H1 (cell line): ENCODE results near the gene FAM161A. TPM values are rescaled to one million over a fixed set of nuclear protein-coding genes. Genes with fewer than 3 reads are reported as not detected.

Source experiments
- CTCF ChIA-PET: fragments of 300-600 bp; sonication (Branson Sonifier 250); formaldehyde crosslinking; loops from one replicate; lab custom pipeline; 2021; ENCODE audit not compliant: partially characterized antibody; lab: Charles Lee
- POLR2A ChIA-PET: fragments of 300-600 bp; sonication (Branson Sonifier 250); formaldehyde crosslinking; loops from one replicate; lab custom pipeline; 2021; ENCODE audit warnings: inconsistent platforms; ENCODE audit not compliant: partially characterized antibody; lab: Charles Lee
- DNase-seq, 2 experiments: peaks; one replicate each; pipeline versions ENCODE4 v3.0.0 to v3.0.0-alpha.2; 2010 to 2022; ENCODE audit warnings: low spot score in 2 of 2, low read depth in 1 of 2, mixed read lengths in 1 of 2
- FAIRE-seq: peaks from 2 replicates; lab custom pipeline; 2011; peaks lifted over from hg19 to GRCh38; lab: Jason Lieb, UNC
- H2AFZ ChIP-seq: 2 replicates; pipeline ENCODE4 v1.8.1; 2012; ENCODE audit warnings: low read length, inconsistent platforms
- H2AK5ac ChIP-seq: 2 replicates; pipeline ENCODE4 v1.6.1; 2013; ENCODE audit warnings: low read depth, low read length
- H2BK120ac ChIP-seq: replicated peaks from 2 replicates; pipeline ENCODE3; 2013; ENCODE audit warnings: low read depth, low read length, inconsistent platforms
- H2BK12ac ChIP-seq: 2 replicates; pipeline ENCODE4 v1.6.1; 2013; ENCODE audit warnings: low read depth, low read length
- H2BK15ac ChIP-seq: 2 replicates; pipeline ENCODE4 v1.6.1; 2013; ENCODE audit warnings: low read length
- H2BK20ac ChIP-seq: 2 replicates; pipeline ENCODE4 v1.6.1; 2013; ENCODE audit warnings: low read length
- H2BK5ac ChIP-seq: 2 replicates; pipeline ENCODE4 v1.6.1; 2013; ENCODE audit warnings: low read depth, low read length
- H3K14ac ChIP-seq: 2 replicates; pipeline ENCODE4 v1.6.1; 2013; ENCODE audit warnings: inconsistent platforms; ENCODE audit not compliant: insufficient read length
- H3K18ac ChIP-seq: 2 replicates; pipeline ENCODE4 v1.6.1; 2013; ENCODE audit warnings: low read length; ENCODE audit errors: extremely low read depth
- H3K23ac ChIP-seq: 2 replicates; pipeline ENCODE4 v1.6.1; 2013; ENCODE audit warnings: inconsistent platforms; ENCODE audit not compliant: insufficient read length
- H3K23me2 ChIP-seq: 2 replicates; pipeline ENCODE4 v1.6.1; 2013; ENCODE audit warnings: low read depth, low read length
- H3K27ac ChIP-seq: 2 replicates; pipeline ENCODE4 v1.6.1; 2011; ENCODE audit warnings: low read depth, low read length, inconsistent platforms
- H3K27me3 ChIP-seq, 4 experiments: replicated peaks in 1 of 4; 1 replicate in 1 of 4; 2 replicates in 3 of 4; pipeline versions ENCODE4 v1.6.1 to v1.8.1; 2011 to 2013; ENCODE audit warnings: low read length in 3 of 4, mild to moderate bottlenecking in 3 of 4, inconsistent platforms in 2 of 4, mixed read lengths in 2 of 4, moderate library complexity in 1 of 4; ENCODE audit not compliant: control insufficient read depth in 3 of 4, insufficient read depth in 3 of 4; ENCODE audit errors: extremely low read depth in 1 of 4
- H3K36me3 ChIP-seq, 4 experiments: 2 replicates each; pipeline versions ENCODE4 v1.6.1 to v1.8.1; 2011 to 2013; ENCODE audit warnings: mild to moderate bottlenecking in 4 of 4, low read length in 3 of 4, moderate library complexity in 2 of 4, control low read depth in 1 of 4, inconsistent platforms in 1 of 4; ENCODE audit not compliant: insufficient read depth in 4 of 4, control insufficient read depth in 2 of 4
- H3K4ac ChIP-seq: replicated peaks from 2 replicates; pipeline ENCODE3; 2013; ENCODE audit warnings: low read length, low read depth, mixed read lengths, inconsistent platforms; ENCODE audit not compliant: insufficient read length
- H3K4me1 ChIP-seq, 4 experiments: replicated peaks in 1 of 4; 1 replicate in 1 of 4; 2 replicates in 3 of 4; pipeline versions ENCODE4 v1.6.1 to v1.8.1; 2011 to 2013; ENCODE audit warnings: low read length in 3 of 4, inconsistent platforms in 2 of 4, mixed read lengths in 1 of 4; ENCODE audit not compliant: insufficient read depth in 4 of 4, control insufficient read depth in 3 of 4
- H3K4me2 ChIP-seq, 2 experiments: 2 replicates each; pipeline versions ENCODE4 v1.6.1 to v1.8.1; 2011 to 2013; ENCODE audit warnings: low read depth in 2 of 2, low read length in 2 of 2, control low read depth in 1 of 2, inconsistent platforms in 1 of 2, mild to moderate bottlenecking in 1 of 2; ENCODE audit not compliant: insufficient read depth in 1 of 2
- H3K4me3 ChIP-seq, 4 experiments: fragments of 200-600, 300-600 bp in 1 of 4; sonication (generic), shearing (Covaris generic), sonication (Bioruptor Twin) in 1 of 4; 2 replicates each; pipeline versions ENCODE4 v1.5.1 to v1.8.1; 2011 to 2016; ENCODE audit warnings: low read length in 4 of 4, low read depth in 3 of 4, control low read depth in 2 of 4, inconsistent platforms in 2 of 4, mild to moderate bottlenecking in 2 of 4, mixed read lengths in 1 of 4, moderate library complexity in 1 of 4; ENCODE audit not compliant: insufficient read depth in 2 of 4; ENCODE audit errors: extremely low read depth in 1 of 4
- H3K56ac ChIP-seq: replicated peaks from 2 replicates; pipeline ENCODE3; 2013; ENCODE audit warnings: low read depth, mild to moderate bottlenecking, mixed read lengths, low read length, inconsistent platforms; ENCODE audit not compliant: insufficient read length
- H3K79me1 ChIP-seq: 2 replicates; pipeline ENCODE4 v1.6.1; 2013; ENCODE audit warnings: low read depth, low read length, control low read depth
- H3K79me2 ChIP-seq, 2 experiments: 2 replicates each; pipeline versions ENCODE4 v1.6.1 to v1.8.1; 2012 to 2013; ENCODE audit warnings: low read length in 2 of 2, mild to moderate bottlenecking in 2 of 2, inconsistent platforms in 1 of 2; ENCODE audit not compliant: insufficient read depth in 2 of 2, control insufficient read depth in 1 of 2
- H3K9ac ChIP-seq, 4 experiments: replicated peaks in 1 of 4; 1 replicate in 1 of 4; 2 replicates in 3 of 4; pipeline versions ENCODE4 v1.6.1 to v1.8.1; 2011 to 2013; ENCODE audit warnings: low read depth in 3 of 4, low read length in 3 of 4, control low read depth in 2 of 4, mild to moderate bottlenecking in 2 of 4, moderate library complexity in 2 of 4, inconsistent platforms in 1 of 4; ENCODE audit errors: extremely low read depth in 1 of 4
- H3K9me3 ChIP-seq, 2 experiments: 2 replicates each; pipeline versions ENCODE4 v1.6.1 to v1.8.1; 2012 to 2013; ENCODE audit warnings: mild to moderate bottlenecking in 2 of 2, moderate library complexity in 2 of 2, control low read depth in 1 of 2, inconsistent platforms in 1 of 2, low read depth in 1 of 2, low read length in 1 of 2, mixed read lengths in 1 of 2; ENCODE audit not compliant: insufficient read depth in 2 of 2
- H4K20me1 ChIP-seq, 2 experiments: replicated peaks in 1 of 2; 2 replicates each; pipeline versions ENCODE3 to v1.8.1; 2011 to 2013; ENCODE audit warnings: inconsistent platforms in 2 of 2, low read length in 2 of 2, mild to moderate bottlenecking in 1 of 2; ENCODE audit not compliant: insufficient read depth in 2 of 2, control insufficient read depth in 1 of 2
- H4K5ac ChIP-seq: 2 replicates; pipeline ENCODE4 v1.6.1; 2013; ENCODE audit warnings: low read length, low read depth, mixed read lengths, inconsistent platforms; ENCODE audit not compliant: insufficient read length
- H4K8ac ChIP-seq: 2 replicates; pipeline ENCODE4 v1.8.0; 2013; ENCODE audit warnings: mild to moderate bottlenecking, moderate library complexity, low read length, inconsistent platforms; ENCODE audit not compliant: insufficient read depth; ENCODE audit errors: extremely low read depth
- H4K91ac ChIP-seq: replicated peaks from 2 replicates; pipeline ENCODE3; 2013; ENCODE audit warnings: low read length, mixed read lengths, inconsistent platforms; ENCODE audit not compliant: insufficient read length
- ATF3 ChIP-seq: IDR thresholded peaks from 2 replicates; pipeline ENCODE4 v1.6.1; 2011; ENCODE audit warnings: low read depth, mild to moderate bottlenecking, low read length; ENCODE audit not compliant: insufficient read depth
- CREB1 ChIP-seq: IDR thresholded peaks from 2 replicates; pipeline ENCODE4 v1.6.1; 2012; ENCODE audit warnings: inconsistent platforms
- E2F6 ChIP-seq: IDR thresholded peaks from 2 replicates; pipeline ENCODE4 v1.6.1; 2012; ENCODE audit warnings: inconsistent platforms
- HDAC2 ChIP-seq, 2 experiments: fragments of 300-600 bp in 1 of 2; sonication (generic) in 1 of 2; IDR thresholded peaks; 2 replicates each; pipeline ENCODE4 v1.6.1; 2011 to 2012; ENCODE audit warnings: low read depth in 2 of 2, low read length in 2 of 2, mild to moderate bottlenecking in 2 of 2, moderate library complexity in 2 of 2, borderline replicate concordance in 1 of 2, inconsistent platforms in 1 of 2
- HDAC6 ChIP-seq: IDR thresholded peaks from one replicate; pipeline ENCODE4 v1.7.1; 2012; ENCODE audit warnings: low read depth, mild to moderate bottlenecking, inconsistent platforms, low read length, moderate library complexity
- KDM1A ChIP-seq: fragments of 200-600, 300-600 bp; sonication (generic); IDR thresholded peaks from 2 replicates; pipeline ENCODE4 v1.7.1; 2016; ENCODE audit warnings: mild to moderate bottlenecking, low read length, borderline replicate concordance
- MAX ChIP-seq: IDR thresholded peaks from 2 replicates; pipeline ENCODE4 v1.6.1; 2012; ENCODE audit warnings: inconsistent platforms
- NANOG ChIP-seq: IDR thresholded peaks from 2 replicates; pipeline ENCODE4 v1.6.1; 2011; ENCODE audit warnings: low read length, low read depth, mild to moderate bottlenecking, inconsistent platforms; ENCODE audit not compliant: insufficient read depth, poor library complexity, severe bottlenecking
- RFX5 ChIP-seq: IDR thresholded peaks from 2 replicates; pipeline ENCODE4 v1.6.1; 2011; ENCODE audit warnings: low read depth, low read length, improper control_type of control experiment, borderline replicate concordance
- SIRT6 ChIP-seq: IDR thresholded peaks from one replicate; pipeline ENCODE4 v1.7.1; 2012; ENCODE audit warnings: low read length, inconsistent platforms
- SIX5 ChIP-seq: IDR thresholded peaks from 2 replicates; pipeline ENCODE4 v1.6.1; 2011; ENCODE audit warnings: mild to moderate bottlenecking, low read depth, low read length
- SP1 ChIP-seq: IDR thresholded peaks from 2 replicates; pipeline ENCODE4 v1.6.1; 2011; ENCODE audit warnings: low read depth, low read length
- TAF7 ChIP-seq: optimal IDR thresholded peaks from 2 replicates; pipeline ENCODE3; 2011; ENCODE audit warnings: low read depth, mild to moderate bottlenecking, inconsistent platforms, low read length, moderate library complexity, borderline replicate concordance
- TBP ChIP-seq: IDR thresholded peaks from 2 replicates; pipeline ENCODE4 v1.6.1; 2011; ENCODE audit warnings: low read depth, low read length, improper control_type of control experiment
- WGBS, 2 experiments: shearing (Covaris generic) in 1 of 2; methylation state at CpG; one replicate each; pipeline versions ENCODE4 v1.1.6 to v1.1.7; 2013 to 2015; ENCODE audit warnings: low lambda C conversion rate in 2 of 2, mixed read lengths in 2 of 2, inconsistent platforms in 1 of 2, low coverage in 1 of 2, missing lambda C conversion rate in 1 of 2; ENCODE audit not compliant: insufficient replicate concordance in 2 of 2, insufficient coverage in 1 of 2, insufficient read length in 1 of 2; ENCODE audit errors: extremely low coverage in 1 of 2, missing lambda C conversion rate in 1 of 2; 5-methylcytosine and 5-hydroxymethylcytosine counted together
- polyA plus RNA-seq, 7 experiments: library from polyadenylated mRNA; depleted of rRNA in 3 of 7; stranded (reverse) in 5 of 7; unstranded in 2 of 7; fragments of >200 nt in 5 of 7; fragments of 200-250 nt in 2 of 7; gene quantifications; 1 replicate in 5 of 7; 2 replicates in 1 of 7; 4 replicates in 1 of 7; pipeline versions ENCODE4 v1.2.1 to v1.2.3, GENCODE V29; 2011 to 2013; ENCODE audit warnings: missing spikeins in 2 of 7, mixed read lengths in 2 of 7
- total RNA-seq: library from RNA; stranded (reverse); fragmentation: NEBNext Ultra II Directional; extraction: Animal tissue kit (Norgen Biotek cat#: 25700); gene quantifications from 2 replicates; pipeline ENCODE4 v1.2.1, GENCODE V29; 2021

Gene FAM161A
- total and polyA plus RNA-seq, 2 of the 8 experiments (the other 6 are each of a cell fraction or from before 2014, with no cell fraction given): 1.6 to 9.7 TPM

GRCh38 chr2:61811821-61812220, 42.0 kb downstream of the FAM161A start:
- Histone ChIP-seq H2BK12ac (no peak overlapping the region), H4K5ac (no peak overlapping the region), H3K4me3 (no peak overlapping the region), H3K79me1 (no peaks in the 10 kb centered on the region), H3K4ac (no peak overlapping the region), H2AFZ (no peak overlapping the region), H3K4me1 (no peaks in the 10 kb centered on the region), H4K20me1 (no peaks in the 10 kb centered on the region), H3K23me2 (no peaks in the 10 kb centered on the region), H3K14ac (no peak overlapping the region), H2BK120ac (no peak overlapping the region), H3K79me2 (no peaks in the 10 kb centered on the region), H3K36me3 (no peaks in the 10 kb centered on the region), H2AK5ac (no peak overlapping the region), H2BK15ac (no peak overlapping the region), H4K91ac (no peak overlapping the region), H3K23ac (no peak overlapping the region), H2BK20ac (no peak overlapping the region), H3K4me2 (no peak overlapping the region), H3K27ac (no peak overlapping the region), H3K18ac (no peak overlapping the region), H3K9ac (no peak overlapping the region), H3K27me3 (no peaks in the 10 kb centered on the region), H4K8ac (no peak overlapping the region), H3K56ac (no peak overlapping the region), H2BK5ac (no peak overlapping the region), H3K9me3 (no peaks in the 10 kb centered on the region)
- POLR2A ChIA-PET: interaction anchor here (0.6 kb wide), 1 partner anchor 57 kb away, joined by 3 read pairs; no protein-coding TSS in a partner anchor
- 81% methylated on average over 3 of the region's 3 CpGs; no CpG with 5 or more reads in 1 of the 2 experiments for WGBS, 2 experiments
- CTCF ChIA-PET: no interaction called here
- DNase-seq (no peak), FAIRE-seq (no peak)
- TF ChIP-seq ATF3: no peak
- no peak for TF ChIP-seq E2F6
- no peak for TF ChIP-seq NANOG
- no peak for TF ChIP-seq TBP
- TF ChIP-seq RFX5: no peak
- TF ChIP-seq MAX: no peak
- TF ChIP-seq HDAC2 (IDR thresholded peaks at IDR 0.05; ENCODE audit: borderline replicate concordance in 1 of 2, low read depth in 2 of 2, low read length in 2 of 2): no peak
- no peak for TF ChIP-seq HDAC6
- no peak for TF ChIP-seq TAF7
- no peak for TF ChIP-seq SP1
- TF ChIP-seq KDM1A: no peak
- TF ChIP-seq SIRT6: no peak
- TF ChIP-seq SIX5: no peak
- no peak for TF ChIP-seq CREB1
